Fibroblast of lung (primary cell): ENCODE data around the gene MIER3. TPM values are rescaled to one million over a fixed set of nuclear protein-coding genes. Genes with fewer than 3 reads are reported as not detected.

Experiments
- DNase-seq, 2 donors: peaks; one replicate each; pipeline versions ENCODE4 v3.0.0 to v3.0.0-alpha.2; 2010; ENCODE audit warnings: low read depth in 2 of 2
- H2AFZ ChIP-seq: 2 replicates; pipeline ENCODE4 v1.5.1; 2012; ENCODE audit warnings: low read length, control low read depth, inconsistent platforms
- H3K27ac ChIP-seq: 2 replicates; pipeline ENCODE4 v1.5.1; 2011; ENCODE audit warnings: low read length, control low read depth; ENCODE audit not compliant: insufficient read depth
- H3K27me3 ChIP-seq: 2 replicates; pipeline ENCODE4 v1.5.1; 2011; ENCODE audit warnings: mild to moderate bottlenecking, low read length; ENCODE audit not compliant: control insufficient read depth, insufficient read depth
- H3K36me3 ChIP-seq: 2 replicates; pipeline ENCODE4 v1.5.1; 2011; ENCODE audit warnings: low read length; ENCODE audit not compliant: control insufficient read depth, insufficient read depth
- H3K4me1 ChIP-seq: 2 replicates; pipeline ENCODE4 v1.5.1; 2011; ENCODE audit warnings: low read length; ENCODE audit not compliant: control insufficient read depth, insufficient read depth; ENCODE audit errors: extremely low read depth
- H3K4me2 ChIP-seq: 2 replicates; pipeline ENCODE4 v1.5.1; 2011; ENCODE audit warnings: low read length, control low read depth; ENCODE audit not compliant: insufficient read depth; ENCODE audit errors: extremely low read depth
- H3K4me3 ChIP-seq, 4 experiments: fragments of 200-600 bp in 1 of 4; sonication (generic) in 1 of 4; replicated peaks in 1 of 4; 2 replicates each; pipeline ENCODE4 v1.5.1; 2011 to 2016; ENCODE audit warnings: low read length in 4 of 4, low read depth in 3 of 4, mild to moderate bottlenecking in 3 of 4, control low read depth in 2 of 4, inconsistent platforms in 1 of 4, mixed read lengths in 1 of 4; ENCODE audit not compliant: insufficient read depth in 1 of 4; ENCODE audit errors: control extremely low read depth in 1 of 4
- H3K79me2 ChIP-seq: 2 replicates; pipeline ENCODE4 v1.5.1; 2012; ENCODE audit warnings: mild to moderate bottlenecking, low read length, inconsistent platforms; ENCODE audit not compliant: control insufficient read depth, insufficient read depth
- H3K9ac ChIP-seq: 2 replicates; pipeline ENCODE4 v1.5.1; 2011; ENCODE audit warnings: mild to moderate bottlenecking, low read length, control low read depth; ENCODE audit not compliant: insufficient read depth
- H3K9me3 ChIP-seq: 2 replicates; pipeline ENCODE4 v1.5.1; 2012; ENCODE audit warnings: low read depth, low read length; ENCODE audit not compliant: control insufficient read depth, insufficient read depth
- H4K20me1 ChIP-seq: 2 replicates; pipeline ENCODE4 v1.5.1; 2011; ENCODE audit warnings: low read length; ENCODE audit not compliant: control insufficient read depth, insufficient read depth; ENCODE audit errors: extremely low read depth
- CTCF ChIP-seq, 2 donors: IDR thresholded peaks in 1 of 2; conservative IDR thresholded peaks in 1 of 2; 1 replicate in 1 of 2; 2 replicates in 1 of 2; pipeline ENCODE4 v1.5.1; 2011 to 2012; ENCODE audit warnings: low read length in 2 of 2, control low read depth in 1 of 2, inconsistent platforms in 1 of 2, low read depth in 1 of 2, mild to moderate bottlenecking in 1 of 2
- EZH2 ChIP-seq: IDR thresholded peaks from 2 replicates; pipeline ENCODE4 v1.5.1; 2012; ENCODE audit warnings: low read length, control low read depth, mild to moderate bottlenecking; ENCODE audit errors: missing control alignments
- polyA plus RNA-seq, 2 donors: library from polyadenylated mRNA; depleted of rRNA in 1 of 2; stranded (reverse) in 1 of 2; unstranded in 1 of 2; fragments of >200 nt; gene quantifications; 2 replicates each; pipeline ENCODE4 v1.2.1, GENCODE V29; 2011 to 2012; ENCODE audit warnings: missing spikeins in 1 of 2
- total RNA-seq: library from RNA; depleted of rRNA; stranded (reverse); fragments of >200 nt; gene quantifications from 2 replicates; pipeline ENCODE4 v1.2.1, GENCODE V29; 2014

Gene MIER3
- total and polyA plus RNA-seq, 2 donors (not counting 1 experiment from before 2014, with no cell fraction given): 13.2 to 16.9 TPM

DNA sequence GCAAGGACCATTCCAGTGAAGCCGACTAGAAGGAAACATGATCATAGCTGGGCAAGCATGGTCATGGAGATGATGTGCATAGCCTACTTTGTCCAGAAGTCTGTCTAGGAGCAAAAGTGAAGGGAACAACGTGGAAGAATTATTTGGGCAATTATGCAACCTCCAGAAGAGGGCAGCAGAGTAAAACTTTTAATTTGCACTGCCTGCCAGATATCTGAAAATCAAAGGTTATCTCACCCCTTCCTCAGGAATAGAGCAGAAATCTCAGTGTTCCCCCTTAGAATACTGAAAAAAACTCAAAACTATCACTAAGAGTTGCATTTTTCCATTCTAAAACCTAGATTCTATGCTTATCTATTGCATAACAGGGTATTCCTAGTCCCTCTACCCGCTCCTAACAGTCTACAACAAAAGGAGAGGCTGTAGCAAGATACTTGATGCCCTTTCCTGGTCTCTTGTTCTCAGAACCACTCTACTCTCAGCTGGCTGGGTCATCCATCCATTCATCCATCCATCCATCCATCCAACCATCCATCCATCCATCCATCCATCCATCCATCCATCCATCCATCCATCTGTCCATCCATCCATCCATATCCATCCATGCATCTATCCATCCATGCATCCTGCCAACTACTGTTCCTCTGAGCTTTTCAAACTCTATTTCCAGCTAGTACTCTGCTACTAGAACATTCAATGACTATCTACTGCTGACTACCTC is 50.9 kb downstream of the MIER3 start:
- H4K20me1 ChIP-seq: no peaks in the 10 kb centered on the region
- no peak overlapping the region for H3K9ac ChIP-seq
- no peak overlapping the region for H3K27ac ChIP-seq
- H3K4me1 ChIP-seq: peaks cover 2% of the 10 kb centered on the region
- no peak overlapping the region for H2AFZ ChIP-seq
- TF ChIP-seq CTCF (conservative IDR thresholded peaks at IDR 0.05 in 1 of 2, IDR thresholded peaks at IDR 0.05 in 1 of 2; ENCODE audit: low read depth in 1 of 2, low read length in 2 of 2): peak; percentile 56 to 76
- no peak for TF ChIP-seq EZH2
- H3K36me3 ChIP-seq: no peaks in the 10 kb centered on the region
- no peaks in the 10 kb centered on the region for H3K9me3 ChIP-seq
- H3K4me3 ChIP-seq: no peak overlapping the region
- H3K79me2 ChIP-seq: no peaks in the 10 kb centered on the region
- peak; percentile 19 to 58 for DNase-seq
- H3K4me2 ChIP-seq: peak overlapping the region; percentile 63
- H3K27me3 ChIP-seq: no peaks in the 10 kb centered on the region

GRCh38 chr5:56900395-56900794 is 51.5 kb downstream of the MIER3 start:
- H3K4me2 ChIP-seq: peak overlapping the region; percentile 63
- no peaks in the 10 kb centered on the region for H4K20me1 ChIP-seq
- peak in 1 of 2 donors; percentile 38 for DNase-seq
- no peaks in the 10 kb centered on the region for H3K79me2 ChIP-seq
- no peak overlapping the region for H2AFZ ChIP-seq
- H3K36me3 ChIP-seq: no peaks in the 10 kb centered on the region
- H3K27me3 ChIP-seq: no peaks in the 10 kb centered on the region
- no peak for TF ChIP-seq EZH2
- TF ChIP-seq CTCF (conservative IDR thresholded peaks at IDR 0.05 in 1 of 2, IDR thresholded peaks at IDR 0.05 in 1 of 2; ENCODE audit: low read depth in 1 of 2, low read length in 2 of 2): no peak
- peaks cover 2% of the 10 kb centered on the region for H3K4me1 ChIP-seq
- H3K4me3 ChIP-seq: no peak overlapping the region
- no peak overlapping the region for H3K9ac ChIP-seq
- H3K27ac ChIP-seq: no peak overlapping the region
- H3K9me3 ChIP-seq: no peaks in the 10 kb centered on the region

DNA sequence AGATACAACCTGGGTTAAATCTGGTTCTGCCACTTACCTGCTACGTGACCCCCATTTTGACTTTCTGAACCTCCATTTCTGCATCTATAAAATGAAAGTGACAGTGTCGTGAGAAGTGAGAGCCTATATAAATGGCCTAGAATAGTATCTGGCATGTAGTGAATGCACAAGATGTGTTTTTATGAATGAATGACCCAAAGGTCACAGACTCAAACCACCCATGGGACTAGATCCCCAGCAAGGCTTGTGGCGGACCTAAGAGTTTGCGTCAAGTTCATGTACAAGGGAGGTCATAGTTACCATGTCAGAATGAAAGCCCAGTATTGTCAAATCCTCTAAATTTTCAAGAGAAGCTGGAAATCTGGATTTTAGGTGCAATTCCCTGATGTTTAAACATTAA is 53.7 kb downstream of the MIER3 start:
- H3K27me3 ChIP-seq: no peaks in the 10 kb centered on the region
- H3K4me3 ChIP-seq: no peak overlapping the region
- H3K27ac ChIP-seq: no peak overlapping the region
- H3K36me3 ChIP-seq: peaks cover 3% of the 10 kb centered on the region
- H3K4me1 ChIP-seq: peaks cover 2% of the 10 kb centered on the region
- H3K79me2 ChIP-seq: no peaks in the 10 kb centered on the region
- no peak overlapping the region for H3K4me2 ChIP-seq
- H3K9ac ChIP-seq: no peak overlapping the region
- no peak for DNase-seq
- no peaks in the 10 kb centered on the region for H4K20me1 ChIP-seq
- no peak overlapping the region for H2AFZ ChIP-seq
- no peaks in the 10 kb centered on the region for H3K9me3 ChIP-seq
- TF ChIP-seq CTCF (conservative IDR thresholded peaks at IDR 0.05 in 1 of 2, IDR thresholded peaks at IDR 0.05 in 1 of 2; ENCODE audit: low read depth in 1 of 2, low read length in 2 of 2) (no peak), EZH2 (no peak)
